GM21786 (cell line): Measurements from ENCODE around the gene DYRK1A.
"Not testable (repeated sequence)": the region's sequence is repeated elsewhere in the genome, so short reads cannot be mapped to it uniquely, and the experiment has no call there.

Experiments
- ATAC-seq: cut with Tn5 transposase; IDR thresholded peaks from one replicate; pipeline ENCODE4 v1.9.1; 2021; ENCODE audit not compliant: unreplicated experiment

DYRK1A gene

GRCh38 chr21:37546949-37547614, 180.5 kb downstream of the DYRK1A start:
- ATAC-seq = no peak

- ATAC-seq = no peak
Measured at GRCh38 chr21:37547615-37548200, 181.1 kb downstream of the DYRK1A start.

DNA sequence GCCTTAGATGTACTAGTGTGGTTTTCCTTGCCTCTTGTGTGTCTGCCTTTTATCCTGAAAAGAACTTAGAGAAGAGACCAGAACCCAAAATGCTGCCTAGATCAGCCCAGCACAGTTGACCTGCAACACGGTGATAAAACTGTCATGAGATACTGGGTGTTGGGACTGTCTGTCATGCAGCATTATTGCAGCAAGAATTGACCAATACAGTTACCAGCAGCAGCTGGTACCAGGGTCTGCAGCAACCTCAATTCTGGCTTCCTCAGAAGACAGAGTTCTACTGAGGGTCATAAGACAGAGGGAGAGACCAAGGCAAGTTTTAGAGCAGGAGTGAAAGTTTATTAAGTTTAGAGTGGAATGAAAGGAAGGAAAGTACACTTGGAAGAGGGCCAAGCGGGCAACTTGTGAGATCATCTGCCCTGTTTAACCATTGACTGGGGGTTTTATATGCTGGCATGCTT, 182.0 kb downstream of the DYRK1A start:
- no peak for ATAC-seq

- not testable (repeated sequence) for ATAC-seq
Measured at GRCh38 chr21:37549730-37550129, 183.2 kb downstream of the DYRK1A start.

DNA sequence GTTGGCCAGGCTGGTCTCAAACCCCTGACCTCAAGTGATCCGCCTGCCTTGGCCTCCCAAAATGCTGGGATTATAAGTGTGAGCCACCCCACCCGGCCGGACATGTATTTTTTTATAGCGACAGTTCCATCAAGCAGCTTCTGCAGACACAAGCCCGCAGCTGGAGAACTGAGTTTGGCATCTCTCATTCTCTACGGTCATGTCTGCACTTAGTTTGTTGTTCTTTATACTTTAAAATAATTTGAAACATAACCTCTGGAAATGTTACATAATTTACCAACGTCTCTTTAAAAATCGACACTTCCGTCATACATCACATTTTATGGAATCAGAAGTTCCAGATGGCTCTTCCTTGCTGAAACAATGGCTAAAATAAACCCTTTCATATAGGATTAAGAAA, 183.6 kb downstream of the DYRK1A start:
- ATAC-seq = no peak

DNA sequence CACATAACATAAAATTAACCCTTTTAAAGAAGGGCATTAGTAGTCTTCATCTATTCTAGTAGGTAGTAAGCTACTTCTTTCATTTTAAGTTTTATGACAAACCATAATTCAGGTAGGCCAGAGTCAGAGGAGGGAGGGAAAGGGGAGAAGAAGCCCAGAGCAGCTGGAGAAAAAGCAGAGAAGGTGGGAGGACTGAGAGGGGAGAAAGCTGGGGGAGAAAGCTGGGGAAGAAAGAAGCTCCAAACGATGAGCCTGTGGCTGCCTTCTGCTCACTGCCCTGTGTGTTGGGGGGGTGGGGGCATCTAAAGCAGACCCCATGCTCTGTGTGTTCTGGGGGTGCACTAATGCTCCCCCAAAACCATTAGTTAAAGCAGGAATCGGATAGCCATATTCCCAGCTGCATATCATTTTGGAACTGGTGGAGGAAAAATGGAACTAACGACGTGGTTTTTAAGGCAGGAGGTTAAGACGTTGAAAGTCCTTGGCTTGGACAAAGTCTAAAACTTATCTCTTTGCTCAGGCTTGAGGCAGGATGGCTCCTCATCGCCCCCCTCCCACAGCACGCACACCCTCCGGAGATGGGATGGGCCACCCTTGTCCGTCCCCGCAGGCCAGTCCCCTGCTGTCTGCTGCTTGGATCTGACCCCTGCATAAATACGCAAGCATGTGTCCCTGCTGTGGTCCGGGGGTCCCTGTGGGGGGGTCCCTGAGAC, 184.2 kb downstream of the DYRK1A start:
- no peak for ATAC-seq

GRCh38 chr21:37551331-37551992, 184.9 kb downstream of the DYRK1A start:
- ATAC-seq = no peak

- ATAC-seq = no peak
Measured at GRCh38 chr21:37551993-37552355, 185.4 kb downstream of the DYRK1A start.

GRCh38 chr21:37552496-37553029, 186.0 kb downstream of the DYRK1A start:
- ATAC-seq = no peak

DNA sequence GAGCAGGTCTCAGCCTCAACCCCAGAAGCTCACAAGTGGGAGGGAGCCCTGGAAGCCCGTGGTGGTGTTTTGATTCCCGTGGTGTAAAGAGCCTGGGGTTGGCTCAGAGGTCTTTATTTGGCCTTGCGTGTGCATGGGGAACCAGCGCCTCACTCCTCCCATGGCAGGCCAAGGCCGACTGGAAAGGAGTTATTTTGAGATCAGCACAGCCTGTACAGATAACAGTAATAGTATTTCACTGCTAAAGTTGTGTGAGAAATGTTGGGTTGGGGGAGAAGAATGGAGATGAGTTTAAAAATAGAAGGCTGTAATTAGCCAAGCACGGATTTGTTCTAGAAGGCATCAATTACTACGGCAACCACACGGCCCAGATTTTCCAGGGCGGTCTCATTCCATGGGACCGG, 186.5 kb downstream of the DYRK1A start:
- ATAC-seq = no peak

DNA sequence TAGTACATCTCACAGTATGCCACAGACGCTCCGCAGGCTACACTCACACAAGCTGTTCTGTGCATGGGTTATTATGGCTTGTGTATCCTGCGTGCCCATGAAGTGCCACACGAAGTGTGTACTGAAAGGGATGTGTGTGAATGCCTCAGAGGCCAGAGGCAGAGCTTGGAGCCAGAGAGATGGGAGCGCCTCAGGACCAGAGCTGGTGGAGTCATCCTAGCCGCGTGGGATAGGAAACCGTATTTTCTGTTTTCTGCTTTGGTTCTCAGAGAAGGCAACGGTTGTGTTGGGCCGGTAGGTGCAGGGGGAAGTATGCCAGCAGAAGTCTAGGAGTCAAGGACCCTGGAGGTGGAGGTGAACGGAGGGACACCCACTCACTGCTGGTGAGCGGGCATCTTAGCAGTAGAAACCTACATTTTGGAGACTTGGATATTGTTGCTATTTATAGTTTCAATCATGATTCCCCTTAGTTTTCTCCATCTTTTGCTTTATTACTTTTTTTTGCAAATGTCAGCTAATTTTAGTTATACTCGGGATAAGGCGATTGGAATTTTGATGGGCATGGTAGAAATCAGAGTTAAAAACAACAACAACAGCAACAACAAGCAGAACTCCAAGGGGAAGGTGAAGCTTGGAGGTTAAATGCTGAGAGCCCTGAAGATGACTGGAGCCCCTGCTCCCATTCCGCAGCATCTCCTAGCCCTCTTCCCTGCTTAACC, 188.2 kb downstream of the DYRK1A start:
- ATAC-seq = no peak

DNA sequence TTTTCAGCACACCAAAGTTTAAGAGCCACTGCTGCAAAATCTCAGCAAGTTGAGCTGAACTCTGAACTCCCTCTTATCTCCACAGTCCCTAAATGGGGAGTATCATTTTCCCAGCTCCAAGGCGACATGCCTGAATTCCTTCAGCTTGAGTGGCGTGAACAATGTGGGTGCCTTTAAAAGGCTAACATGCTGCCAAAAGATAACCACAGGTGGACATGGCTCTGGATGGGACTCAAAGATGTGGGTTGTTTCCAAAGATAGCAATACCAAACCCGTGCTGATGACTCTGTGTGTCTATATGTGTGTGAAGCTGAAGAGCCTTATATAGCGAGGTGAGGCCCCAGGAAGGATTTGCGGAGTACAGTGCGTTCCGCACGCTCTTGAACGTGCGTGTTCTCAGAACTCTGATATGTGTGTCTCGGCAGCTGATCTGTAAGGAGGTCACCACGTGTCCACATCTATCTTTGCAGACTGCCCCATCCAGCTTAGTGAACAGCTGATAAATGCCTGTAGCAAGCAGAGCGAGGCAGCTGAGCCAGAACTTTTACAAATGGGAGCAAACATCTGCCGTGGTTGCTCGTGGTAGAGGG, 189.2 kb downstream of the DYRK1A start:
- no peak for ATAC-seq

- peak; percentile 99 for ATAC-seq
Measured at GRCh38 chr21:37557261-37557950, 190.8 kb downstream of the DYRK1A start.

DNA sequence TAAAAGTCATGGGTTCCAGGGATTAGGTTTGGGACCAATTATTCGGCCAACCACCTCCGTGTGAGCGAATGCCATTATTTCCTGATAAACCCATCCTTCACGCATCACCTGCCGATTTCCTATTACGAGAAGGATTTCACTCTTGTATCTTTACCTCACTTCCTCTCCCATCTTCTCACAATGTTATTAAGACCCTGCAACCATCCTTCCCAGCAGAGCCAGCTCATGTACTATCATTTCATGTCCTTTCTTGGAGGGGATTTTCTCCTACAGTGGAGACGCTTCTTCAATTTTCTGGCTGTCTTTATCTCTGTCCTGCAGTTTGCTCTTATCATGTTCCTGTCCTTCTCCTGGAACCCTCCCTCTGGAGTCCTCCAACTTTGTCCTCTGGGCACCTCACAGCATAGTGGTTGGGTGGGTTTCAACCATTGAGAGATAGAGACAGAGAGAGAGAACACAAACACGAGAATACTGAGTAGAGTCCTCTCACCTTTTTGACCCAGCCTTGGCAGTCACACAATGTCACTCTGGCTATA, 192.2 kb downstream of the DYRK1A start:
- no peak for ATAC-seq

DNA sequence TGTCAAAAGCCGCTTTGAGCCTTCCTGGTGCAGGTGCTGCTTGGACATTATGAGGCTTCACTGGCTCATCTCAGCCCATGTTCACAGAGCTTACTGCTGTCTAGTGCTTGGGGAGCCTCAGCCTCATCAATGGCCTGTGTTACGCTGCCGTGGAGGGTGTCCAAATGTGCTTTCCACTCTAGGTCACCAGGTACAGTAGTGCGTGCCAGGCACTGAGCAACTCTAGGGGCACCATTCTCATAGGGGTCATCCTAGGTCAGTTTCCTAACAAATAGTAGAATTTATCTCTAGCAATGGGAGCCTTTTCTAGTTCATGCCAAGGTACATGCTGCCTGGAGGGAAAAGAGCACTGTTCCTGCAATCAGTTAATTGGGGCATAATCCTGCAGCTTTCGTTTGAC, 193.8 kb downstream of the DYRK1A start:
- no peak for ATAC-seq

- ATAC-seq = no peak
Measured at GRCh38 chr21:37561506-37561905, 194.9 kb downstream of the DYRK1A start.

DNA sequence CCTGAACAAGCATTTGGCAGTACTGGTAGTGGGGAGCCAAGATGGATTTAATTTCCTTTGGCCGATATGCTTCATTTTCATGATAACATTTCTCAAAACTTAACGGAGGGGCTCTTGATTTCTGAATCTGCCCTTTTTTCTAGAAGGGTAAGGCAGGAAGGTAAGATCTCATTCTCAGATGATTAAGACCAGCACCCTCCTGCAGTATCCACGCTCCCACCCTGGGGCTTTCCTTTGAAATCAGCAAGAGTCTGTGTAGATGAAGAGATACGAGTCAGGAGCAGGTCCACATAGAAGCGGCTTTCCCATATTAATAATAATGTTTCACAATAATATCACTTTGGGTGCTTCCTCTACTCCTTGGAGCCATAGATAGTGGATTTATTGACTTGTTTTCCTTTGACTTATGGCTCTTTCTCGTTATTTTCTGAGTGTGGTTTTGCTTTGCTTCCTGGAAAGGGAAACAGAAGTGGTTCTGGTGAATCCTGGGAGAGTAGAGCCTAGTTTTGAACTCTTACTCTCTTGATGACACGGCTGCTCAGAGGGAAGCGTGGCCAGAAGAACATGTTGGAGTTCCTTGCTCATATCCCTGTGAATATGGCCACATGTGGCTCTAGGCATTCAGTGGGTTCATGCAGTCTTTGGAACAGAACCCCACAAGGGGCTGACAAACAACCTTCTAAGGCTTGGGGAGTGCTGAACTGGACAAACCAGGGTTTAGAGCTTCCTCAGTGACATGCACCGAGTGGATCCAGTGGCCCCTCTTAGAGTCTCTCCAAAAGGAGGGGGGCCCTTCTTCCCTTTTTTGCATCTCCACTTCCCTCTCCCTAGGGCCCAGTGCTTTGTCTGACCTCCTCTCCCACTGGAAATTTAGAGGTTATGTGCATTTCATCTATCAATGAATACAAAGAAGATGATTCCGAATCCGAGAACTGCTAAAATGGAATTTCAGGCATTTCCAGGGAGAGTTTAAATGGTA, 195.7 kb downstream of the DYRK1A start:
- ATAC-seq = no peak

DNA sequence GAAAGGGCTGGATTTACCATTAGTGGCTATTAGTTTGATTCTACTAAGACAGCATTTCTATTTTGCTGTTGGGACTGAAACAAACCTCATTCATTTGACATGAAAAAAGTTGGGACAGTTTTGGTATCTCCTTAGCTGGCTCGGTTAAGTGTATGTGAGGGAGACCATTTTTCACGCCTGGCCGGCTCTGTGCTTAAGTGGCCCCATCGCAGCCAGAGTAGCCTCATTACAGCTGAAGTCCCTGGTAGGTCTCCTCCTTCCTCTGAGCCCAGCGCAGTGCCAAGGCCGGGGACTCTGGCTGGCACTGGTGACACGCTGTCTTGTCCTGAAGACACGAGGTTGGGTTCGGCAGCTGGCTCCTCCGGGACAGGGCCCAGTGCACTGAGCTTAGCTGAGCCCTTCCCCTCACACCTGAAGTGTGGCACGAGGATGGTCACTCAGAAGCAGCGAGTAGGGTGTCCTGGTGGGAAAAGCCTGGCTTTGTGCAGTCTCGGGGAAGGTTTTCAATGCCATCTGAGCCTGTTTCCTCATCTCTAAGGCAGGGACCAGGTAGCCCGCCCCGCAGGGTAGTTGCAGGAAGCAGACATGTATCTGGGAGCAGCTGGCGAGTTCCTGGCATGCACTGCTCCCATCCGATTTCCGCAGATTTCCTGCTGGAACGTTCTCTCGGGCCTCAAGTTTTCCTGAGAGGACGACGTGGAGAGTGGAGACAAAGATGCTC, 196.5 kb downstream of the DYRK1A start:
- no peak for ATAC-seq
